Gastrocnemius medialis (tissue), 4 donors: Measurements from ENCODE around the gene TSPAN5.

Experiments
- CTCF ChIP-seq, 5 experiments: fragments of 450-650 bp in 3 of 5; fragments of 200-600 bp in 2 of 5; sonication (generic) in 2 of 5; IDR thresholded peaks in 4 of 5; conservative IDR thresholded peaks in 1 of 5; 1 replicate in 4 of 5; 2 replicates in 1 of 5; pipeline ENCODE4 v1.5.1; 2016 to 2019; ENCODE audit warnings: antibody characterized with exemption in 5 of 5, mild to moderate bottlenecking in 3 of 5, moderate library complexity in 3 of 5
- POLR2A ChIP-seq, 2 donors: fragments of 450-650 bp; IDR thresholded peaks; one replicate each; pipeline ENCODE4 v1.6.1; 2017; ENCODE audit warnings: antibody characterized with exemption in 2 of 2, mild to moderate bottlenecking in 2 of 2, moderate library complexity in 2 of 2

GRCh38 chr4:98663226-98664006, 5.0 kb upstream of the TSPAN5 start:
- TF ChIP-seq POLR2A (IDR thresholded peaks at IDR 0.05): no peak
- TF ChIP-seq CTCF (IDR thresholded peaks at IDR 0.05 in 4 of 5, conservative IDR thresholded peaks at IDR 0.05 in 1 of 5): no peak
